H1 (cell line): ENCODE results near the gene AKR7A3.

Source experiments
- EP300 ChIP-seq, 2 experiments: IDR thresholded peaks; 1 replicate in 1 of 2; 2 replicates in 1 of 2; pipeline ENCODE4 v1.6.1; 2011 to 2012; ENCODE audit warnings: low read depth in 2 of 2, low read length in 2 of 2, mild to moderate bottlenecking in 2 of 2, borderline replicate concordance in 1 of 2, inconsistent platforms in 1 of 2, moderate library complexity in 1 of 2
- HDAC2 ChIP-seq, 2 experiments: fragments of 300-600 bp in 1 of 2; sonication (generic) in 1 of 2; IDR thresholded peaks; 2 replicates each; pipeline ENCODE4 v1.6.1; 2011 to 2012; ENCODE audit warnings: low read depth in 2 of 2, low read length in 2 of 2, mild to moderate bottlenecking in 2 of 2, moderate library complexity in 2 of 2, borderline replicate concordance in 1 of 2, inconsistent platforms in 1 of 2
- JUND ChIP-seq: IDR thresholded peaks from 2 replicates; pipeline ENCODE4 v1.6.1; 2011; ENCODE audit warnings: mild to moderate bottlenecking, improper control_type of control experiment, low read length
- POLR2A ChIP-seq, 2 experiments: IDR thresholded peaks; 1 replicate in 1 of 2; 2 replicates in 1 of 2; pipeline ENCODE4 v1.6.1; 2011; ENCODE audit warnings: low read depth in 2 of 2, low read length in 2 of 2, mild to moderate bottlenecking in 2 of 2; ENCODE audit errors: control extremely low read depth in 1 of 2
- POLR2AphosphoS5 ChIP-seq: IDR thresholded peaks from 2 replicates; pipeline ENCODE4 v1.6.1; 2011; ENCODE audit warnings: low read depth, low read length
- TAF1 ChIP-seq: IDR thresholded peaks from 2 replicates; pipeline ENCODE4 v1.6.1; 2011; ENCODE audit warnings: mild to moderate bottlenecking, low read depth, low read length
- TF ChIP-seq, protein P1 (sequence below), 3 experiments: IDR thresholded peaks; 1 replicate in 2 of 3; 2 replicates in 1 of 3; pipeline versions ENCODE4 v1.5.1 to v1.6.1; 2011; ENCODE audit warnings: low read length in 3 of 3, mild to moderate bottlenecking in 3 of 3, inconsistent platforms in 2 of 3, low read depth in 1 of 3, moderate library complexity in 1 of 3; ENCODE audit not compliant: insufficient read depth in 1 of 3; ENCODE audit errors: control extremely low read depth in 1 of 3
- TF ChIP-seq, protein P2 (sequence below): IDR thresholded peaks from 2 replicates; pipeline ENCODE4 v1.6.1; 2011; ENCODE audit warnings: low read depth, mild to moderate bottlenecking, low read length; ENCODE audit not compliant: insufficient read depth

DNA sequence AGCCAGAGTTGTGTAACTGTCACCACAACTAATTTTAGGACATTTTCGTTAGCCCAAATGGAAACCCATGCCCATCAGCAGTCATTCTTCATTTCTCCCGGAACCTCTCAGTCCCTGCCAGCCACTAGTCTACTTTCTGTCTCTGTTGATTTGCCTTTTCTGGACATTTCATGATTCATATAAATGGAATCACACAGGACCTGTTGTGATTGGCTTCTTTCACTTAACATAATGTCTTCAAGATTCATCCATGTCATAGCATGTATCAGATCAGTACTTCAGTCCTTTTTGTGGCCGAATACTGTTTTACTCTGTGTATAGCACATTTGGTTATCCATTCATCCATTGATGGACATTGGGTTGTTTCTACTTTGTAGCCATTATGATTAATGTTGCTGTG lies 30.6 kb upstream of the AKR7A3 start:
- TF ChIP-seq EP300 (IDR thresholded peaks at IDR 0.05; ENCODE audit: borderline replicate concordance in 1 of 2, low read depth in 2 of 2, low read length in 2 of 2) (no peak), POLR2A (IDR thresholded peaks at IDR 0.05; ENCODE audit: control extremely low read depth in 1 of 2, low read depth in 2 of 2, low read length in 2 of 2) (no peak), HDAC2 (IDR thresholded peaks at IDR 0.05; ENCODE audit: borderline replicate concordance in 1 of 2, low read depth in 2 of 2, low read length in 2 of 2) (no peak), TAF1 (no peak), POLR2AphosphoS5 (no peak), JUND (no peak)
- TF ChIP-seq, protein P1, sequence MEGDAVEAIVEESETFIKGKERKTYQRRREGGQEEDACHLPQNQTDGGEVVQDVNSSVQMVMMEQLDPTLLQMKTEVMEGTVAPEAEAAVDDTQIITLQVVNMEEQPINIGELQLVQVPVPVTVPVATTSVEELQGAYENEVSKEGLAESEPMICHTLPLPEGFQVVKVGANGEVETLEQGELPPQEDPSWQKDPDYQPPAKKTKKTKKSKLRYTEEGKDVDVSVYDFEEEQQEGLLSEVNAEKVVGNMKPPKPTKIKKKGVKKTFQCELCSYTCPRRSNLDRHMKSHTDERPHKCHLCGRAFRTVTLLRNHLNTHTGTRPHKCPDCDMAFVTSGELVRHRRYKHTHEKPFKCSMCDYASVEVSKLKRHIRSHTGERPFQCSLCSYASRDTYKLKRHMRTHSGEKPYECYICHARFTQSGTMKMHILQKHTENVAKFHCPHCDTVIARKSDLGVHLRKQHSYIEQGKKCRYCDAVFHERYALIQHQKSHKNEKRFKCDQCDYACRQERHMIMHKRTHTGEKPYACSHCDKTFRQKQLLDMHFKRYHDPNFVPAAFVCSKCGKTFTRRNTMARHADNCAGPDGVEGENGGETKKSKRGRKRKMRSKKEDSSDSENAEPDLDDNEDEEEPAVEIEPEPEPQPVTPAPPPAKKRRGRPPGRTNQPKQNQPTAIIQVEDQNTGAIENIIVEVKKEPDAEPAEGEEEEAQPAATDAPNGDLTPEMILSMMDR (IDR thresholded peaks at IDR 0.05; ENCODE audit: control extremely low read depth in 1 of 3, insufficient read depth in 1 of 3, low read depth in 1 of 3, low read length in 3 of 3) = no peak
- TF ChIP-seq, protein P2, sequence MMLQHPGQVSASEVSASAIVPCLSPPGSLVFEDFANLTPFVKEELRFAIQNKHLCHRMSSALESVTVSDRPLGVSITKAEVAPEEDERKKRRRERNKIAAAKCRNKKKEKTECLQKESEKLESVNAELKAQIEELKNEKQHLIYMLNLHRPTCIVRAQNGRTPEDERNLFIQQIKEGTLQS = no peak
